Measurements from ENCODE around the gene SPOCK3.

SPOCK3 gene

DNA sequence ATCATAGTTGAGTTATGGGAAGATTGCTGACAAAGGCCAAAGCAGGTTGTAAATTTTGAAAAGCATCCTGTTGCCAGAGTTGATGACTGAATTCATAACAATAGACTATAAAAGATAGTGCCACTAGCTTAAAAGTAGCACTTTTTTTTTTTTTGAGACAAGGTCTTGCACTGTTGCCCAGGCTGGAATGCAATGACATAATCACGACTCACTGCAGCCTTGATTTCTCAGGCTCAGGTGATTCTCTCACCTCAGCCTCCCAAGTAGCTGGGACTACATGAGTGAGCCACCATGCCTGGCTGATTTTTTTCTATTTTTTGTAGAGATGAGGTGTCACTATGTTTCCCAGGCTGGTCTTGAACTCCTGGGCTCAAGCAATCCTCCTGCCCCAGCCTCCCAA lies 122.7 kb downstream of the SPOCK3 start:
- Histone ChIP-seq H3K27me3 (ENCODE audit: insufficient read depth, low read length) (0 out of 2 replicates have a peak, but pooled peaks cover 4% of the 10 kb centered on the region), H3K4me1 (ENCODE audit: control insufficient read depth, insufficient read depth, low read length, unreplicated experiment) (no peaks in the 10 kb centered on the region), H3K36me3 (ENCODE audit: insufficient read depth, low read length) (no peaks in the 10 kb centered on the region), H2AFZ (ENCODE audit: low read length, unreplicated experiment) (no peak overlapping the region), H3K79me2 (ENCODE audit: control insufficient read depth, insufficient read depth, low read length, unreplicated experiment) (no peaks in the 10 kb centered on the region), H3K27ac (ENCODE audit: low read depth, low read length) (no peak overlapping the region), H3K4me3 (ENCODE audit: low read depth, low read length) (no peak overlapping the region)

DNA sequence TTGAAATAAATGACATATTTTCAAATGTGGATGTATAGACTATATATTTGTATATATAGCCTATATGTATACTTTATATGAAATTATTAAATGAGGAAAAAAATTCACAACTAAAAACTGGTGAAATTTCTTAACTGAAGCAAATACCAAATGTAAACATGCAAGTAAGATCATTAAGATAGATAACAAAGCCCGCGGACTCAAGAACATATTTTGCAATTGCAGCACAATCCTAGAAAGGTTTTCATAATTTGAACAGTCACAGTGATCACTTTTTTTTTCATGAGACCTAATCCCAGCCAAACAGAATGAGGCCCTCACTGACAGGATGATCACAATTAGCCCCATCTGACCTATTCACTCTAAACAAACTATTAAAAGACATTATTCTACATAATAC lies 123.2 kb downstream of the SPOCK3 start:
- Histone ChIP-seq H3K79me2 (ENCODE audit: control insufficient read depth, insufficient read depth, low read length, unreplicated experiment) (no peaks in the 10 kb centered on the region), H3K4me1 (ENCODE audit: control insufficient read depth, insufficient read depth, low read length, unreplicated experiment) (no peaks in the 10 kb centered on the region), H3K27ac (ENCODE audit: low read depth, low read length) (no peak overlapping the region), H3K4me3 (ENCODE audit: low read depth, low read length) (no peak overlapping the region), H2AFZ (ENCODE audit: low read length, unreplicated experiment) (no peak overlapping the region), H3K27me3 (ENCODE audit: insufficient read depth, low read length) (0 out of 2 replicates have a peak, but pooled peaks cover 4% of the 10 kb centered on the region), H3K36me3 (ENCODE audit: insufficient read depth, low read length) (no peaks in the 10 kb centered on the region)

DNA sequence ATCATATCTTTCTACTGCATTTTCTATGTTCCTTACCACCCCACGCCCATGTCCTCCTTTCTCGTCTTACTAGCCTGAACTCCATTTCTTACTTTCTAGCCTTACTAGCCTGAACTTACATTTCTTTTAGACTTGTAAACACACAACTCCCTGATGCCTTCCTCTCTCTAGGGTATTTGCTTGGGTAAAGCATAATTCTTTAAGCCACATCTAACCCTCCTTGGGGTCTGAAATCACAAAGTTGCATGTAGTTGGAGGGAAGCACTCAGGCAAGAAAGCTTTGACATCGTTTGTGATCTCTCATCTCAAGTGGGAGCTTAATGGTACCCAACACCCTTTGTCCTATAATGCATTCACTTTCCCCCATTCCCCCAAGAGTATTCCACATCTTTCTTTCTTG lies 124.4 kb downstream of the SPOCK3 start:
- no peak overlapping the region for H3K4me3 ChIP-seq (ENCODE audit: low read depth, low read length)
- no peaks in the 10 kb centered on the region for H3K4me1 ChIP-seq (ENCODE audit: control insufficient read depth, insufficient read depth, low read length, unreplicated experiment)
- H3K27ac ChIP-seq (ENCODE audit: low read depth, low read length): no peak overlapping the region
- H2AFZ ChIP-seq (ENCODE audit: low read length, unreplicated experiment): no peak overlapping the region
- H3K36me3 ChIP-seq (ENCODE audit: insufficient read depth, low read length): no peaks in the 10 kb centered on the region
- 0 out of 2 replicates have a peak, but pooled peaks cover 4% of the 10 kb centered on the region for H3K27me3 ChIP-seq (ENCODE audit: insufficient read depth, low read length)
- H3K79me2 ChIP-seq (ENCODE audit: control insufficient read depth, insufficient read depth, low read length, unreplicated experiment): no peaks in the 10 kb centered on the region

DNA sequence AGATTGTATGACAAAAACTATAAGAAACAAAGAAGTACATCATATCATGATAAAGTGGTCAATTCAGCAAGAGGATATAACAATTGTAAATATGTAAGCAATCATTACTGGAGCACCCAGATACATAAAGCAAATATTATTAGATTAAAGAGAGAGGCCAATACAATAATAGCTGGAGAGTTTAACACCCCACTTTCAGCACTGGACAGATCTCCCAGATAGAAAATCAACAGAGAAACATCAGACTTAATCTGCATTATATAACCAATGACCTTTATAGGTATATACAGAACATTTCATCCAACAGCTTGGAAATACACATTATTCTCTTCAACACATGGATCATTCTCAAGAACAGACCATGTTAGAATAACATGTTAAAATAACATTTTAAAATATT lies 128.4 kb downstream of the SPOCK3 start:
- Histone ChIP-seq H3K4me1 (ENCODE audit: control insufficient read depth, insufficient read depth, low read length, unreplicated experiment) (no peaks in the 10 kb centered on the region), H3K79me2 (ENCODE audit: control insufficient read depth, insufficient read depth, low read length, unreplicated experiment) (no peaks in the 10 kb centered on the region), H3K4me3 (ENCODE audit: low read depth, low read length) (no peak overlapping the region), H3K27ac (ENCODE audit: low read depth, low read length) (no peak overlapping the region), H3K27me3 (ENCODE audit: insufficient read depth, low read length) (no peaks in the 10 kb centered on the region), H2AFZ (ENCODE audit: low read length, unreplicated experiment) (no peak overlapping the region), H3K36me3 (ENCODE audit: insufficient read depth, low read length) (no peaks in the 10 kb centered on the region)

DNA sequence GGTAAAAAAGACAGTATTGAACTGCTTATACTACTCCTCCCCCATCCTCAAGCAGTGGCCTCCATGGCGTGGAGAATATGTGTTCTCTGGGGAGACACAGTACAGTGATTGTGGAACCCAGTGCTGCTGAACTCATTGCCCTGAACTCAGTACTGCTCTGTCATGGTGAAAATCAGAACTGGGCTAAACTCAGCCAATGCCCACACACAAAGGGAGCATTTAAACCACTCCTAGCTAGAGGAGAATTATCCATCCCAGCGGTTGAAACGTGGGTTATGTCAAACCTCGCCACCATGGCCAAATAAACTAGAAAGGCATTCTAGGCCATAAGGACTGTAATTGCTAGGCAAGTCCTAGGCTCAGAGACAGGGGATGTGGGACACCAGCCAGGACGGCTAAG lies 131.8 kb downstream of the SPOCK3 start:
- no peaks in the 10 kb centered on the region for H3K36me3 ChIP-seq (ENCODE audit: insufficient read depth, low read length)
- H3K27me3 ChIP-seq (ENCODE audit: insufficient read depth, low read length): no peaks in the 10 kb centered on the region
- no peak overlapping the region for H2AFZ ChIP-seq (ENCODE audit: low read length, unreplicated experiment)
- no peak overlapping the region for H3K4me3 ChIP-seq (ENCODE audit: low read depth, low read length)
- no peak overlapping the region for H3K27ac ChIP-seq (ENCODE audit: low read depth, low read length)
- no peaks in the 10 kb centered on the region for H3K4me1 ChIP-seq (ENCODE audit: control insufficient read depth, insufficient read depth, low read length, unreplicated experiment)
- no peaks in the 10 kb centered on the region for H3K79me2 ChIP-seq (ENCODE audit: control insufficient read depth, insufficient read depth, low read length, unreplicated experiment)

DNA sequence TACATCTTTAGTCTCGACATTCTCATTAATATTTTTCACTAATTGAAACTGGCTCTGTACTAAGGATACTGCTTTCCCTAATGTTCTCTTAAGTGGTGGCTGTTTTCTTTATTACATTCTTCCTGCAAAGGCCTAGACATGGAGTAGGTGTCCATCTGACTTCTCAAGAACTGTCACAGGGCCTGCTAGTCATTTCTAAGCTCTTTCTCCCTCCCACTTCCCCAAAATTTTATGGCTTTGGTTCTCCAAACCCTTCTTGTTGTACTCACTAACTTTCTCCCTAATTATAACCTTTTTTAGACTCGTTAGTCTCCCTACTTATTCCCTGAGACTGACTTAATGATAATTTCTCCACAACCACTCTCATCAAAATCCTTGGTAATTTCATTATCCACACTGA lies 133.3 kb downstream of the SPOCK3 start:
- H3K4me3 ChIP-seq (ENCODE audit: low read depth, low read length): no peak overlapping the region
- H2AFZ ChIP-seq (ENCODE audit: low read length, unreplicated experiment): no peak overlapping the region
- no peaks in the 10 kb centered on the region for H3K36me3 ChIP-seq (ENCODE audit: insufficient read depth, low read length)
- no peaks in the 10 kb centered on the region for H3K79me2 ChIP-seq (ENCODE audit: control insufficient read depth, insufficient read depth, low read length, unreplicated experiment)
- no peaks in the 10 kb centered on the region for H3K27me3 ChIP-seq (ENCODE audit: insufficient read depth, low read length)
- H3K27ac ChIP-seq (ENCODE audit: low read depth, low read length): no peak overlapping the region
- H3K4me1 ChIP-seq (ENCODE audit: control insufficient read depth, insufficient read depth, low read length, unreplicated experiment): no peaks in the 10 kb centered on the region

DNA sequence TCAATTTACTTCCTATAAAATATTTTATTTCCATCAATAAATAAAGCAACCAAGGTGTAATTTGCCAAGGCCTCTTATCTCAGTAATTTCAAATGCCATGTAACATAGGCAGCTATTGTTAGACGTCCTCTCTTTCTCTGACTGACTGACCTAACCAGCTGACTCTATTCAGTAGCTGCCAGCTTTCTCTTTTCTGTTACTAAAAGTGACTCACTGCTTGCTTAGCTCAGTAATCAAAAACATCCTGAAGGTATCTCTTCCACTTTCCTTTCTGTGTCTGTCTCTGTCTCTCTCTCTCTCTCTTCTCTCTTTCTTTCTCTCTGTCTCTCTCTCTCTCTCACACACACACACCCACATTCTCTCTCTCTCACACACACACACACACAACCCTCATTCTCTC lies 134.2 kb downstream of the SPOCK3 start:
- no peaks in the 10 kb centered on the region for H3K79me2 ChIP-seq (ENCODE audit: control insufficient read depth, insufficient read depth, low read length, unreplicated experiment)
- H3K4me3 ChIP-seq (ENCODE audit: low read depth, low read length): no peak overlapping the region
- H2AFZ ChIP-seq (ENCODE audit: low read length, unreplicated experiment): no peak overlapping the region
- H3K27me3 ChIP-seq (ENCODE audit: insufficient read depth, low read length): no peaks in the 10 kb centered on the region
- H3K27ac ChIP-seq (ENCODE audit: low read depth, low read length): no peak overlapping the region
- H3K36me3 ChIP-seq (ENCODE audit: insufficient read depth, low read length): no peaks in the 10 kb centered on the region
- H3K4me1 ChIP-seq (ENCODE audit: control insufficient read depth, insufficient read depth, low read length, unreplicated experiment): no peaks in the 10 kb centered on the region

DNA sequence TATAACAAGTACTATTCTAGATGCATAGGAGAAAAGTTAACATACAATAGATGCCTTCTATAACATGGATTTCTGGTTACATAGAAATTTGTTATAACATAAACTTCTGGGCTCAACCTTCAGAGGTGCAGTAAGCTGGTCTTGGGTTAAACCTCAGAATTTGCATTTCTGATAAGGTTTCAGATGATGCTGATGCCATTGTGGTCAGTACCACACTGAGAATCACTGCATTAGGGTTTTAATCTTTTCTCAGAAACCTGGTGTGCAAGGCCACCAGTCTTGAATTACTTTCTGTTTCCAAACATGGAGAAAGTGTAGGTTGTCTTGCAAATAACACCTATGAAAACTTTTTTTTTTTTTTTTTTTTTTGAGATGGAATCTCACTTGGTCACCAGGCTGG lies 146.2 kb downstream of the SPOCK3 start:
- Histone ChIP-seq H3K4me1 (ENCODE audit: control insufficient read depth, insufficient read depth, low read length, unreplicated experiment) (peaks cover 2% of the 10 kb centered on the region), H2AFZ (ENCODE audit: low read length, unreplicated experiment) (no peak overlapping the region), H3K27me3 (ENCODE audit: insufficient read depth, low read length) (no peaks in the 10 kb centered on the region), H3K36me3 (ENCODE audit: insufficient read depth, low read length) (no peaks in the 10 kb centered on the region), H3K79me2 (ENCODE audit: control insufficient read depth, insufficient read depth, low read length, unreplicated experiment) (no peaks in the 10 kb centered on the region), H3K4me3 (ENCODE audit: low read depth, low read length) (no peak overlapping the region), H3K27ac (ENCODE audit: low read depth, low read length) (no peak overlapping the region)

DNA sequence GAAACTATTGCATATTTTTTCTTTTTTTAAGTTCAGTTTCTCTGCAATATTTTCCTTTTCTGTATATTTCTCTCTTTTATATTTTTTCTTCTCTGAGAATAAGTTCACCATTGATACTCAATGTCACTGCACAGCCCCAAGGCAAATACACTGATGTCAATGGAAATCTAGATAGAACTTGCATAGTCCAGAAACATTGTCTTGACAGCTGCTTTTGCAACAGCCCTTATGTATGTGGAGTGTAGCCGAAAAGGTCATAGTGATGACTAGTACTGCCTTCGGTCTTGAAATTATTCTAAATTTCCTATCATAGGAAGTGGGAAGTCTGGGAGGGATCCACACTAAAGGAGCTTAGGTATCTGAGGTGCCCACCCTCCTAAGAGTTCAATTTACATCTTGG lies 150.0 kb downstream of the SPOCK3 start:
- Histone ChIP-seq H3K4me1 (ENCODE audit: control insufficient read depth, insufficient read depth, low read length, unreplicated experiment) (peaks cover 2% of the 10 kb centered on the region), H3K27me3 (ENCODE audit: insufficient read depth, low read length) (no peaks in the 10 kb centered on the region), H3K79me2 (ENCODE audit: control insufficient read depth, insufficient read depth, low read length, unreplicated experiment) (no peaks in the 10 kb centered on the region), H3K4me3 (ENCODE audit: low read depth, low read length) (no peak overlapping the region), H3K27ac (ENCODE audit: low read depth, low read length) (no peak overlapping the region), H2AFZ (ENCODE audit: low read length, unreplicated experiment) (no peak overlapping the region), H3K36me3 (ENCODE audit: insufficient read depth, low read length) (no peaks in the 10 kb centered on the region)

DNA sequence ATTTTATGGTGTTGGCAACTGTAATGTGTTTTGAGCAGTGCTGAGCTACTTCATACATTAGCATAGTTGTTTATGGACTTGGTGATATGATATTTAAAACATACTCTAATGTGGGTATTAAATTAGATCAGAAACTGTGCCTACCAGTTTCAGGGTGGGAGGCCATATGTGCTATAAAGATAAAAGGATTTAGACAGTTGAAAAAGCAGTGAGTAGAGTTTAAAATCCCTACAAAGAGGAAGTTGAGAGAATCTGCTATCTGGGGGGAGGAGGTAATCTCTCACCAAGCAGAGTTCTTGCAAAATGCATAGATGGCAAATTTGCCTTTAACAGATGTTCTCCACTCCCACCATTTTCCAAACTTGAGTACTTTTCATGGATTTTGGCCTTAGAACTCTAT lies 154.5 kb downstream of the SPOCK3 start:
- H3K27ac ChIP-seq (ENCODE audit: low read depth, low read length): no peak overlapping the region
- H3K36me3 ChIP-seq (ENCODE audit: insufficient read depth, low read length): no peaks in the 10 kb centered on the region
- no peaks in the 10 kb centered on the region for H3K79me2 ChIP-seq (ENCODE audit: control insufficient read depth, insufficient read depth, low read length, unreplicated experiment)
- no peak overlapping the region for H3K4me3 ChIP-seq (ENCODE audit: low read depth, low read length)
- H2AFZ ChIP-seq (ENCODE audit: low read length, unreplicated experiment): no peak overlapping the region
- H3K4me1 ChIP-seq (ENCODE audit: control insufficient read depth, insufficient read depth, low read length, unreplicated experiment): no peaks in the 10 kb centered on the region
- no peaks in the 10 kb centered on the region for H3K27me3 ChIP-seq (ENCODE audit: insufficient read depth, low read length)

DNA sequence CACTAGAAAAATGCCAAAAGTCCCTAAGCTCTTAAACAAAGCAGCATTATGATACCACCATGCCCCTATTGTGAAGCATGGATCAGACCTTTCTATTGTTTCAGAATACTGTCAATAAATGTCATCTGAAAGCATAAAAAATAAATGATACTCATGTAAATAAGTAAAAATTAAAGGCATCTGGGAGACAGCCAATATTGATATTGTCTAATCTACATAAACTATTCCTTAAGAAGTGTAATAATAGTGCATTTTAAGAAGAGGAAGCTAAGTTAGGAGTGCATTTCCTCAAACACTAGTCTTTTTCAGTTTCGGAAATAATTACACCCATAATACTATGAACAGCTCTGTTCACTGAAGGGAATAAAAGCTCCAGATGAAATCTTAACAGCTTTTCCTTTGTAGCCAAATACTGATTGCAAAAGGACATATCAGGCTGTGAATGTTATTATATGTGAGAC lies 181.6 kb downstream of the SPOCK3 start:
- Histone ChIP-seq H3K4me1 (ENCODE audit: control insufficient read depth, insufficient read depth, low read length, unreplicated experiment) (no peaks in the 10 kb centered on the region), H3K79me2 (ENCODE audit: control insufficient read depth, insufficient read depth, low read length, unreplicated experiment) (no peaks in the 10 kb centered on the region), H3K27me3 (ENCODE audit: insufficient read depth, low read length) (no peaks in the 10 kb centered on the region), H2AFZ (ENCODE audit: low read length, unreplicated experiment) (no peak overlapping the region), H3K4me3 (ENCODE audit: low read depth, low read length) (no peak overlapping the region), H3K36me3 (ENCODE audit: insufficient read depth, low read length) (no peaks in the 10 kb centered on the region), H3K27ac (ENCODE audit: low read depth, low read length) (no peak overlapping the region)

Data from ACC112 (cell line).